Stimulated activated CD4-positive, alpha-beta T cell treated with anti-CD3 and anti-CD28 coated beads, Interleukin-1b, Interleukin-23, amount 100 ng/mL, for 24 hours (primary cell): ENCODE data around the gene FSTL5.
"Not testable (repeated sequence)": the region's sequence is repeated elsewhere in the genome, so short reads cannot be mapped to it uniquely, and the experiment has no call there.

Experiments
- DNase-seq, 4 experiments: peaks; one replicate each; pipeline ENCODE4 v3.0.0-alpha.2; 2020; ENCODE audit warnings: low read depth in 4 of 4, low spot score in 1 of 4

FSTL5 gene

DNA sequence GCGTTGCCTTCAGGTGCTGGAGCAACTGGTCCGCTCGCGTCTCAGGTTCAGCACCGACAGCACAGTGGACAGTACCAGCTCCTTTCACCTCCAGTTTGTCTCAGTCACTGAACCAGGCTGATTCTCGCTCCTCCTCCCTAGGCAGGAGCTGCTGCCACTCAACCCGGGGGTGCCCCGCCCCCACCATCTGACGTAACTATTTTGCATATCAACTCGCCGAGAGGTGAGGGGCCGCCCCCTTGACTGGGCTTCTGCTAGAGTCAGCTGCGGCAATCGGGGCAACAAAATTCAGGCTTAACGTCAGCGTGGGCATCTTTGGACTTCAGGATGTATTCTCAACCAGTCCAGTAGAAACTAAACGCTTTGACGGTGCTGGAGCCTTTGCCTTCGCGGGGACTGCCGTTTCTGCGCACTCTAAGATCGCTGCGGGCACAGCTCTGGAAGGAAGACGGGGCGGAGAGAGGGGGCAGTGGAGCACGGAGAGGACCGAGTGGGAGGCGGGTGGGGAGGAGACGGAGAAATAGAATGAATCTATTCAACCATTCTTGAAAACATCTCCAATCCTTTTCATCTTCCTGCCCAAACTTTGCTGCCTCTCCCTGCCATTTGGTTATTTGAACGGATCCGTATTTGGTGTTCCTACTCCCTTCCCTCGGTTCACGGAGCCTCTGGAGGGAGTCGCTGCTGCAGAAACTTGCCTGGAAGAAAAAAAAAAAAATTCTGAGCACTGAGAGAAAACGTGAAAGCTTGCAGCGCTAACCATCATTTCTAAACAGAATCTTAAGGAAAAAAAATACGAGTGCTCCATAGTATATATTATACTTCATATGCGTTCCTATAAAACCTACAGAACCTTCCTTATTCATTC is at the start of gene FSTL5:
Gene FSTL5, minus strand, starts transcription at position 109 of the 868 bp plus-strand sequence. CDS start 52,604 bp downstream, outside the sequence.
- DNase-seq, result peak in 3 of 4 experiments; percentile 4 to 17 (median 5)

DNA sequence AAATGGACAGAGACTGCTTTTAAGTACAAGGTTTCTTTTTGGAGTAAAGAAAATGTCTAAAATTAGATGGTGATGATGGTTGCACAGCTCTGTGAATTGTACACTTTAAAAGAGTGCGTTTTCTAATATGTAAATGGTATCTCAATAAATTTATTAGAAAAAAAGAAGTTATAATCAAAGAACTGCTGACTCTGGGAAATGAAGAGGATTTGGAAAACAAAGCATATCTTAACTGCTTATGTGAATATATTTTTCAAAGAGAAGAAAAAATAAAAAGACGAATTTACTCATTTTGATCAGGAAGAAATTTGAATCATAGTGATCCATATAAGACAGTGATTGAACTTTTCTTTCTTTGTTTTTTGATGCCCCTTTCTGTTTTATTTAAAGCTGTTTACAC is 45.9 kb upstream of the FSTL5 start:
- DNase-seq, result no peak

DNA sequence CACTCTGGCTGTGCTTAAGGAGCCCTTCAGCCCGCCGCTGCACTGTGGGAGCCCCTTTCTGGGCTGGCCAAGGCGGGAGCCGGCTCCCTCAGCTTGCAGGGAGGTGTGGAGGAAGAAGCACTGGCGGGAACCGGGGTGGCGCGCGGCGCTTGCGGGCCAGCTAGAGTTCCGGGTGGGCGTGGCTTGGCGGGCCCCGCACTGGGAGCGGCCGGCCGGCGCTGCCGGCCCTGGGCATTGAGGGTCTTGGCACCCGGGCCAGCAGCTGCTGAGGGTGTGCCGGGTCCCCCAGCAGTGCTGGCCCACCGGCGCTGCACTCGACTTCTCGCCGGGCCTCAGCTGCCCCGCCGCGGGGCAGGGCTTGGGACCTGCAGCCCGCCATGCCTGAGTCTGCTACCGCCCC is 39.7 kb upstream of the FSTL5 start:
- DNase-seq, result not testable (repeated sequence)

DNA sequence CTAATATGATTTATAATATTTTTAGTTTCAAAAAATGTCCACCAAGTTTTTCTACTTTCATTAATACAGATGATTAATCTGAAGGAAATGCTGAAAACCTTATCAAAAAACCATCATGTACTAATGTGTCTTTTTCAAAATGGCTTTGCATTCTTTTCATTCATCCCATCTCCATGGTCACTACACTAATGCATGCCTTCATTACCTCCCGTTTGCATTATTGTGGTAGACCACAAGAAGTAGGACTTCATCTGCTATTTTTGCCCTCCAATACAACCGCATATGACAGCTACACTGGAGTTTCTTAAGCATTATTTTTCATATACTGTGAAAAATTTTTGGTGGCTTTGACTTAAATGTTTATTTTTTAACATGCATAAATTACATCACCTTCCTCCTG is 37.9 kb upstream of the FSTL5 start:
- no peak for DNase-seq

DNA sequence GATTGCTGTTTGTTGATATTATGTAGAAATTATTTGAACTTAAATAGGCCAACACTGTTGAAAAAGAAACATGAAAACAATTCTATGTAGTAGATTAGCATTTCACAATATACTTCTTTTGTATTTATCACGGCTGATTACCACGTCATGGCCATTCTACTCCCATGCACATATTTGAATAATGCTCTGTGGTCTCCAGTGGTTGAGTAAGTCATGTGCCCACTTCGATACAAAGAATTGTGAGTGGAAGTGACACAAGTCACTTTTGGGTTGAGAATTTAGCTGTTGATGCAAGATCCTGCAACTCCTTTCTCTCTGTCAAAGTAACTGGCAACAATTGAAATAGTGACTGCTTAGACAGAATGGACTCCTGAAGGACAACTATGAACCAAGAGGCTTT is 6.7 kb upstream of the FSTL5 start:
- no peak for DNase-seq

DNA sequence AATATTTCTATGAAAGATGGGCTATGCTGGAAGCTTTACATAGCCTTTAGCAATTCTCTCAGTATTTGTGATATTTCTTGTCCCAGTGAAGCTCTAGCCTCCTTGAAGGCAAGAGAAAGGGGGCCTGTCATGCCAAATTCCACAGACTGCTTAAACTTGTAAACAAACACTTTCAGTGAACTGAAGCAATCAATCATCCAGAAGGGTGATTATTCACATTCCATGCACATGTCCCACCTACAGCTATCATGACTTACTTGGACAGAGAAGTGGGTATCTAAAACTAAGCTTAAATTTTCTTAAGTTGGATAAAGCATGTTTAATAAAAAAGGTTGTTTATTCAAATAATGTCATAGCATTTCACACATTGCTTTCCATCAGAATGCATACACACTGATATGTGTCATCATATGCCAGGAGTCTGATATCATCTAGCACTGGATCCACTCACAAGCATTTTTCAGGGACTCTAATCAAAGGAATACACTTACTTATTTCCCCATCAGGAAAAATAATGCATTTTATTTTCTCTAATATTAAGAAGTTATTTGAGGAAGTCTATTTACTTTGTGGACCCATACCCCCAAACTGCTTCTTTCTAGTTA is 1.2 kb upstream of the FSTL5 start:
- no peak for DNase-seq

DNA sequence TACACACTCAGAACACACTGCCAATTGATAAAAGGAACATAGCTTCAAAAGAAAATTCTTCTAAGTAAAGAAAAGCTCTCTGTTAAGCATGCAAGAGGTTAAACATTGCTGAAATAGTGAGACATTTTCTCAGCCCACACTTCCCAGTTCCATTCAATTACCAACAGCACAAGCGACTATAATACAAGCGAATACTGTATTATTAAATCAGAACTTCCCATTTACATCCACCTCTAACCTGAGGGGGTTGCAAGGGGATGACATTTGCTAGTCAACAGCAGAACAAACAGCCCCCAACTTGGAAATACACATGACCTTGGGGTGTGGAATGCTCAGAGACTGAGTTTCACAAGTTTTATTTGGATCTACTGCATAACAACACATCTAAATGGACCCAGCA is 1.1 kb downstream of the FSTL5 start:
- no peak for DNase-seq

DNA sequence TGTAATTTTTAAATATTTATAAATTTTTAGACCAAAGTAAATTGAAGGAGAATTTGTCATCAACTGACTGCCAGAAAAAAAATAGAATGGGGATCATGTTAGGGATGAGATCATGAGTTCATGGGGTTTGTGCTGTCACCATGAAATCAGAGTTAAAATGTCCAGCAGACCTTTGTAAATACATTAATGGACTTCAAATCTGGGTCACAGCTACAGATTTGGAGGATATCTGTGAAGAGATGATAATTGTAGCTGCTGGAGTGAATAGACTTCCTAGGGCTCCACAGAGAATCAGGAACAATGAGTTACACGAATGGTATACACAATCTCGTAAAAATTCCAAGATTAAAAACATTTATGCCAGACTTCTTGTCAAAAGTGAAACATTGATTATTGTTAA is 6.6 kb downstream of the FSTL5 start:
- DNase-seq, result no peak

DNA sequence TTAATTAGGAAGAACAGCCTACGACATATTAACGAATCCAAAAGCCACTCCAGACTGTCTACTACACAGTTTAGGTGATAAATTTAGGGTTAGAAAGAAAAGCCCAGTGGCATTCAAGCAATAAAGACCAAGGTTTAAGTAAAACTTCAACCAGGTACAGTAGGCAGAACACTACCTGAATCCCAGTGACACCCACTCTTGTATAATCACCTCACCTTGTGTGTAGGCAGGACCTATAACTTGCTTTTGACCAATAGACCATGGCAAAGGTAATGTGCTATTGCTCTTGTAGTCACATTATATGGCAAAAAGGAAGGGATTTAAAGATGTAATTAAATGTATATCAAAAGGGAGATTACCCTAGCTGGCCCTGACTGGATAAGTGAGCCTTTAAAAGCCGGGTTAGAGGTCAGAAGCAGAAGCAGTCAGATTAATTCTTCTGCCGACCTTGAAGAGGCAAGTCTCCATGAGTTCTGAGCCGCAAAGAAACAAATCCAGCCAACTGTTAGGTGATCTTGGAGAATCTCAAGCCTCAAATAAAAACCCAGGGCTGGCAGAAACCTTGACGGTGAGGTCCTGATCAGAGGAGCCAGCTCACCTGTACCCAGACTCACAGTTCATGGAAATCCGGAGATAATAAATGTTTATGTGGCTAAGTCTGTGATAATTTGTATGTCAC is 8.8 kb downstream of the FSTL5 start:
- no peak for DNase-seq

DNA sequence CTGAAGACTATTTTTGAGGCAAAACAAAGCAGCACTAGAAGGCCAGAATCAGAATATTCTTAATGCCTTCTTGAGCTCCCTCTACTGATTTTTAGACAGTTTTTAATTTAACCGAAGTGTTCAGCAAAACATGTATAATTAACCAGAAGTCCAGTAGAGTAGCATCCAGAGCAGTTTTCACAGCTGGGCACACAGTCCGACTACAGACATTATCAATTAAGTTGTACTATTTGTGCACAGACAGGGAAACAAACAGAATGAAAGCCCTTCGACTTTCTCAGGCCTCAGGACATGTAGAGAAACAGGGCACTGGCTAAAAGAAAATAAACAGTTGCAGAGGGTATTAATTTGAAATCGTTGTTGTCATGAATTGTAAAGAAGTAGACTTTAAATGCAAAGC is 11.9 kb downstream of the FSTL5 start:
- DNase-seq, result no peak

DNA sequence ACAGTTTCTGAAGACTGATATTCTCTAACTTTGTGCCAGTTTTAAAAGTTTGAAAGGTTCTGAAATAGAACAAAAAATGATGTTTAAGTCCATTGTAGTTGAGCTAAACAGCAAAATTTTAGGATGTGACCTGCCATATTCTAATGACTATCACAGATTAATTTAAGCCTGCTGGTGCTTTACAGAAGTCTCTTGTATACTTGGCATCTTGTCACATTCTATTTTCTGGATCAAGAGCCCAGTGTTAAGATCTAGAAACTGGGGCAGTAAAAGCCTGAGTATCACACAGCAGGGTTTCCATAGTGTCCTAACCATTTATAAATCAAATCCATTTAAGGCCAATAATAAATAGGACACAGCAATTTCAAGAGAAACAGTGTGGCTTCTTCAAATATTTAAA is 12.4 kb downstream of the FSTL5 start:
- no peak for DNase-seq

DNA sequence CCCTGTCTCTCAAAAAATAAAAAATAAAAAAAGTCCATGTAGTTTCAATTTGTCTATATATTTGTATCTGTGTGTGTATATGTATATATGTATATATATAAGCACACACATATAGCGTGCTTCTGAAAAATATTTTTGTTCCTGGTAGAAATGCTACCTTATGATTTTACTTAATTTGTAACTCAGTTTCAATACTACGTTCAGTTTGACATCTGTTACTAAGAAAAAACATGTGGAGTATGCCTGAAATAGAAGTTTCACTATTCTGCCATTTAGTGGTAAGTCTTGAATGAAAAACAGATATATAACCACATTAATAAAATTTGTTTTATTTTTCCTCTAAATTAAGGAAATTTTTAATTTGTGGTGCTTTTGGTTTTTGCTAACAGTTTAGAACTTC is 14.2 kb downstream of the FSTL5 start:
- no peak for DNase-seq

DNA sequence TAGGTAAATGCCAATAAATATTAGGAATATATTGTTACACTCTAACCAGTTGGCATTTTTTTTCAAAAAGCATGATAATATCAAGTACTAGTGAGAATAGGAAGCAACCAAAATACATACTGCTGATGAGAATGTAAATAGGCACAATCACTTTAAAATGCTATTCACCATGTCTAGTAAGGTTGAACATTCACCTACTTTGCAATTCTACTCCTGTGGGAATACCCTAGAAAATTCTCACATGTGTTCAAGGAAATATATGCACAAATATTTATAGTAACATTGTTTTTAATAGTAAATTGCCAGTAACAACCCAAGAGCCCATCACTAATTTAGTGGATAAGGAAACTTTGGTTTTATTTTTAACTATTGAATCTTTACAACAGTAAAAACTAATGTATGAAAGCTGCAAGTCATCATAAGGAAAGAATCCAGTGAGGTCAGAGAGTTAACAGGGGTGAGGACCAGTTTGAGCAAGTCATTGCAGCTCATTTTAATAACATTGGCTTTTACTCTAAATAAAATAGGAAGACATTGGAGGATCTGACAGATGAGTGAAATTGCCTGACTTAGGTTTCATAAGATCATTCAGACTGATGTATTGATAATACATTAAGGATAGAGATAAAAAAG is 23.6 kb downstream of the FSTL5 start:
- DNase-seq, result no peak

DNA sequence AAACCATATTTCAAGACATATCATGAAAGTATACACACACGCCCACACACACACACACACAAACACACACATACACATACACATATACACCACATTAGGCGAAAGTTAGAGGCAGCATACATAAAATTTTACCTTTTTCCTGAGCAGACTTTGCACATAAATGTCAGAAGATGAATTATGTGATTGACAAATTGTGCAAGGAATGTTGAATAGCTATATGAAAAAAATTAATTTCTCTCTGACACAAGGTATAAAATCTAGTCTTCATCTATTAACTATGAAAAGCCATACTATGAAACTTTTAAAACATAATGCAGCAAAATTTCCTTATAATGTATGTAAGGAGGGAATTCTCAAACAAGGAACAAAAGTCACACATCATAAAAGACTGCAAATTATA is 24.4 kb downstream of the FSTL5 start:
- no peak for DNase-seq

DNA sequence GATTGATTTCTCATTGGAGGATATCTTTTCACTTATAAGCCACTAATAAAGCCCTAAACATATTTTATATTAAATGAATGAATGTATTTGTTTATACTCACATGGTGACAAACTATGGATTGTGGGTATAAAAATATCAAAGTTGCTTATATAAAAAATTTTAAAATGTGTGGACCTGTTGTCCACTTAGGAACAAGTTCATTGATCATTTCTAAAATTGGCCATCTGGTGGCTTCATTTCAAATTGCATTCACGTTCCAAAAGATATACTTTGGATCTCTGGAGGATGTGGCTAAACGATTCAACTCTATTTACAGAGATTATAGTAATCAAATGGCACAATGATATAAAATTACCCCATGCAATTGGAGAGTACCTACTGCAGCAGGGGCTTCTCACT is 32.5 kb downstream of the FSTL5 start:
- DNase-seq, result no peak

DNA sequence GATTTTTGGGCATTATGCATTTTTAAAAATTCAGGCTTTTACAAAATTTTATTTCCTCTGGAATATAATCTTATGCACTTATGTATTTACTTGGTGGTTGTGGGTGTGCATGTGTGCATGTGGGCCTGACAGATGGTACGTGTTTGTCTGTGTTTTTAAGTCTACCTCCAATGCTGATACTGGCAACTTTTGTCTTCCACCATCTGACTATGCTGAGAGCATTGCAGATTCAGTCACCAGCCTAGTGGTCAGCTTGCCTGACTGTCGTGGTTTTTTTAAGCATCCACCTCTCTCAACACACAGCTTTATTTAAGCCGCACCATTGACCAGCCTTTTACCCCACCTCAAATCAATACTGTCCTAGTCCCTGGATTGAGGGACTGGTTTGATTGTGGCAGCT is 37.1 kb downstream of the FSTL5 start:
- no peak for DNase-seq

DNA sequence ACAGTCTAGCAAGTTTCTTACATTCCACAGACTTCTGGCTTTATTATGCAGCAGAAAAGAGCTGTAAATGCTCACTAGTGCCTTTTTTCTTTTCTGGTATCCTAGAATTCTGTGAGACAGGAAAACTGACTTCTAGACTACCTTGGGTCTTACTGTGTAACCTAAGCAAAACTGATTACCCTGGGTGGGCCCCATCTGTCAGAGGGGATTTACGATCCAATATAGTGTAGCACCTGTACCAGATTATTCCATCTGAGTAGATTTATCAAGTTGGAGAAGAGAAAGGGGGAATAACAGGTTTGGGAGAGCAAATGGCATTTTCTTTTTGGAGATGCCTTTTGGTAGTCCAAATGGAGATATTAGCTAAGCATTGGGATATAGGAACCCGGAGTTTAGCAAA is 46.7 kb downstream of the FSTL5 start:
- DNase-seq, result no peak

DNA sequence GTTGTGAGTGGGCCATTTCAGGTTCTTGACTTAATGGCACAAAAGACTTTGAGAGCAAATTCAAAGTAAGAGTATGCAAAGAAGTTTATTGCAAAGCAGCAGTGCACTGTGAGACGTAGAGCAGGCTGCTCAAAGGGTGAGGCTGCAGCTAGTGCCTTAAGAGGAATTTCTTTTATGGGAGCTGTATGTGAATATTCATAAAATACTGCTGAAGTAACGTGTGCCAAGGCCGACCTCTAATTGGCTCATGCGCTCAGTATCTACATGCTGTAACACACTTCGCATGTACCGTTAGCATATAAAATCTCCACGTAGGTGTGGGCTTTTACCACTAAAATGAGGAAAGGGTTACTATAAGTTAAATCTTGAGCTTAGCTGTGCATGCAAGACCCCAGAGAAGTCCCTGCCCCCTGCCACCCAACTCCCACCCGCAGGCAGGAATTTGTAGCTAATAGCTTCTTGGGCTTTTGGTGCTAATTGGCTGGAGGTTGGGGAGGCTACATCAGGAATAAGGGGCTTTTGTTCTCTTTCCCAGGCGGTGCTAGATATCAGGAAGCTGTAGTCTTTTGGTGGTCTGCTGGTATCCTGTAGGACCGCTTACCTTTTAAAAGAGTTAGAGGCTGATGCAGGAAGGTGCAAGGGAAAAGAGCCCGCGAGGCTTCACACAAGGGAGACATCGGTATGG is 47.6 kb downstream of the FSTL5 start:
- DNase-seq, result no peak

DNA sequence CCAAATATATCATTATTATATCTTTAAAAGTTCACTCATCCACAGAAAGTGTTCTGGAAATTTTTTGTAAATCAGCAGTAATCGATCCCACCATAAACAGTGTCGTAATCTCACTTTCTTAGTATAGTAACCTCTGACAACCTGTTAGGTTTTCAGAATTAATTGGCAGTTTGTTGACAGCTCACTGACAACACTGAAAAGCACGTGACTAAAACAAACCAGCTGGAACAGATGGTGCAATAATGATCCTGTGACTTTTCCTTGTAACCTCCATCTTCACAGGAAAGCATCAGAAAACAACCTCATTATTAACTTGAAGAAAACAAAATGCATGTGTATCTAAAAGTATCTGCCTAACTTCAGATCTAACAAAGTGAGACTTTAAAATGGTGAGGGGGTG is 48.5 kb downstream of the FSTL5 start:
- no peak for DNase-seq

DNA sequence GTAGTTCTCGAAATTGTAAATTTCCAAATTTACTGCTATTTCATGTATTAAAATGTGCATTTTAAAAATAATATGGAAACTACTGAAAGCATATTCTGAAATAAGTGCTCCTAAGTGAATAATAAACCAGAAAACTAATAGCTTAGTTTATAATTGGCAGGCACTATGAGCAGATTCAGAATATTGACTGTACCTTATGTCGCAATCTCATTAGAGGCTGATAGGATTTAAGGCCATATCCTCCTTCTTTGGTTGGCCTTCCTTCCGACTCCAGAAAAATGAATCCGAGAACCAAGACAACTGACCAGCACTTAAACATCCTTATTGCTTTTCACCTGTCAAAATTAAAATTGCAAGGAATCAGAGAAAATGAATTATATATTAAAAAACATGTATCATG is 52.7 kb downstream of the FSTL5 start:
- DNase-seq, result no peak

DNA sequence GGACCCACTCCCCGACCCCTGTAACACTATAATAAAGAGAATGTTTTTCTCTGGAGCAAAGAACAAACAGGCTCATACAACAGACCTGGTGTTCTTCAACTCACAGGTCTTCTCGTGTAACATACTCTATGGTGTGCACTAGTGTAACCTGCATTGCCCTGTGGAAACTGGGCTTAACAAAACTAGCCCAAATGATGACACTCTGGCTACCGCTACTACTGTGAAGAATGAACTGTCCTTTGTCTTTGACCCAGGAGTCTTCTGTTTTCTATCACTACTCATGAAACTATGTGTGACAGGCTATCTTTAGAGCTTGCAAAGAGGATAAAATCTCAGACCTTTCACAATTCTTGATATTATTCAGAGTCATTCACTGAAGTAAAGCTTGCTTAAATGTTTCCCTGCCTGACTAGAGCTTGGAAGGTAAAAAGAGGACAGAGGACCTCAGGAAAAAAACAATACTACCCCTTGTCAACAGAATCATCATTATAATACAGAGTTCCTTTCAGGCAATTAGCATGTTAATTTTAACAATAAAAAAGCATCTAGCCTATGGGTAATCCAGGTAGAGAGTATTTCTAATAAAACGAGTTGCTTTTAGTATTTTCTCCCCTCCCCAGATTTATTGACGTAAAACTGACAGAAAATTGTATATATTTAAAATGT is 59.2 kb downstream of the FSTL5 start:
- DNase-seq, result no peak
